HepG2 (cell line): ENCODE data around the gene GALNT10. TPM values are rescaled to one million over a fixed set of nuclear protein-coding genes. Genes with fewer than 3 reads are reported as not detected.
A peak's percentile ranks its signal among the peaks of the same experiment; 100 is the strongest.

ENCODE experiments used
- ATAC-seq: fragments of 200-7000 bp; cut with Tn5 transposase; 3 replicates; pipeline ENCODE4 v1.9.1; 2020; ENCODE audit warnings: mild to moderate bottlenecking, moderate library complexity
- BruUV-seq: library from RNA; stranded (reverse); fragments of 400-500 nt; replicated peaks from 2 replicates; lab custom pipeline; 2021; lab: Mats Ljungman, UMichigan
- CTCF ChIA-PET: fragments of 300-600 bp; formaldehyde crosslinking; extraction: SDS; loops from one replicate; lab custom pipeline; 2021; ENCODE audit warnings: low total read pairs, inconsistent platforms, low intra/inter-chr PET ratio; lab: Yijun Ruan, JAX
- POLR2A ChIA-PET: fragments of 350-600 bp; sonication (Branson Sonifier 250); formaldehyde crosslinking; loops from one replicate; lab custom pipeline; 2020; ENCODE audit warnings: antibody characterized with exemption, inconsistent platforms; lab: Yijun Ruan, JAX
- DNase-seq: peaks from one replicate; pipeline ENCODE4 v3.0.0-alpha.2; 2015; ENCODE audit warnings: low spot score
- FAIRE-seq: peaks from 3 replicates; lab custom pipeline; 2011; peaks lifted over from hg19 to GRCh38; lab: Jason Lieb, UNC
- H2AFZ ChIP-seq: one replicate; pipeline ENCODE4 v1.6.1; 2011; ENCODE audit warnings: low read length, inconsistent platforms
- H3K27ac ChIP-seq: fragments of 300-600 bp; 3 replicates; pipeline ENCODE4 v1.8.0; 2011; ENCODE audit warnings: mixed run types, mild to moderate bottlenecking, mixed read lengths, low read length, inconsistent platforms; ENCODE audit not compliant: insufficient read depth; ENCODE audit errors: extremely low read length
- H3K27me3 ChIP-seq, 2 experiments: fragments of 200-600 bp in 1 of 2; 2 replicates in 1 of 2; 3 replicates in 1 of 2; pipeline versions ENCODE4 v1.6.0 to v1.8.0; 2011; ENCODE audit warnings: low read length in 2 of 2, mild to moderate bottlenecking in 2 of 2, moderate library complexity in 2 of 2, inconsistent platforms in 1 of 2; ENCODE audit not compliant: insufficient read depth in 2 of 2, control insufficient read depth in 1 of 2
- H3K36me3 ChIP-seq, 2 experiments: fragments of 200-600 bp in 1 of 2; replicated peaks in 1 of 2; 2 replicates in 1 of 2; 3 replicates in 1 of 2; pipeline versions ENCODE4 v1.5.1 to v1.8.0; 2011; ENCODE audit warnings: low read length in 2 of 2, inconsistent platforms in 1 of 2; ENCODE audit not compliant: insufficient read depth in 2 of 2, control insufficient read depth in 1 of 2
- H3K4me1 ChIP-seq: 2 replicates; pipeline ENCODE4 v1.5.1; 2012; ENCODE audit warnings: low read length, inconsistent platforms; ENCODE audit not compliant: insufficient read depth
- H3K4me2 ChIP-seq: 2 replicates; pipeline ENCODE4 v1.6.0; 2011; ENCODE audit warnings: low read depth, low read length, inconsistent platforms
- H3K4me3 ChIP-seq, 3 experiments: fragments of 200-600 bp in 1 of 3; sonication (generic), shearing (Covaris generic) in 1 of 3; replicated peaks in 1 of 3; 2 replicates each; pipeline ENCODE4 v1.5.1; 2011 to 2016; ENCODE audit warnings: low read length in 3 of 3, inconsistent platforms in 2 of 3, low read depth in 2 of 3, mild to moderate bottlenecking in 2 of 3, control low read depth in 1 of 3, mixed read lengths in 1 of 3; ENCODE audit not compliant: insufficient read depth in 1 of 3
- H3K79me2 ChIP-seq: one replicate; pipeline ENCODE4 v1.6.1; 2011; ENCODE audit warnings: low read length, inconsistent platforms; ENCODE audit not compliant: insufficient read depth
- H3K9ac ChIP-seq: 2 replicates; pipeline ENCODE4 v1.6.0; 2011; ENCODE audit warnings: mild to moderate bottlenecking, low read depth, low read length, inconsistent platforms; ENCODE audit not compliant: insufficient read depth
- H3K9me3 ChIP-seq: 2 replicates; pipeline ENCODE4 v1.5.1; 2012; ENCODE audit warnings: mild to moderate bottlenecking, low read length
- H4K20me1 ChIP-seq: 2 replicates; pipeline ENCODE4 v1.6.0; 2011; ENCODE audit warnings: inconsistent platforms, mild to moderate bottlenecking, low read length, moderate library complexity; ENCODE audit not compliant: insufficient read depth
- GATA4 ChIP-seq: sonication (generic); IDR thresholded peaks from 2 replicates; pipeline ENCODE4 v1.6.1; 2016; ENCODE audit warnings: antibody characterized with exemption, low read depth, borderline replicate concordance
- LBX2 ChIP-seq: sonication (generic); formaldehyde crosslinking; IDR thresholded peaks from 2 replicates; pipeline ENCODE4 v1.5.0; 2020; ENCODE audit warnings: missing genetic modification reagents, mild to moderate bottlenecking, borderline replicate concordance
- LCORL ChIP-seq, 2 experiments: fragments of 450-650 bp in 1 of 2; sonication (generic) in 1 of 2; formaldehyde crosslinking in 1 of 2; IDR thresholded peaks; 2 replicates each; pipeline versions ENCODE4 v1.5.0 to v1.6.1; 2017 to 2020; ENCODE audit warnings: antibody characterized with exemption in 1 of 2, missing genetic modification reagents in 1 of 2
- SIN3B ChIP-seq: fragments of 150-350 bp; IDR thresholded peaks from 2 replicates; pipeline ENCODE4 v1.6.1; 2014; ENCODE audit warnings: low read length
- ZNF7 ChIP-seq: IDR thresholded peaks from 2 replicates; pipeline ENCODE4 v1.6.1; 2016; ENCODE audit warnings: missing biosample characterization, missing genetic modification reagents
- WGBS: methylation state at CpG from one replicate; pipeline ENCODE4 v1.1.6; 2017; ENCODE audit warnings: low lambda C conversion rate; 5-methylcytosine and 5-hydroxymethylcytosine counted together
- in situ Hi-C: cut with HindIII; loops from 2 replicates; pipeline ENCODE4 v1.10.0; 2017; ENCODE audit warnings: low pct_unique_long_range_greater_than_20kb; ENCODE audit not compliant: extremely low pct_ligation_motif_present
- intact Hi-C: fragments of 100-400 bp; cut with micrococcal nuclease; formaldehyde crosslinking; loops from one replicate; pipeline ENCODE4 v1.10.0; 2022; ENCODE audit not compliant: unreplicated experiment
- polyA plus RNA-seq, 8 experiments: library from polyadenylated mRNA; depleted of rRNA in 3 of 8; stranded (reverse) in 7 of 8; unstranded in 1 of 8; fragments of >200 nt; fragmentation: Illumina TruSeq in 4 of 8; extraction: Trizol in 4 of 8; gene quantifications; 2 replicates each; pipeline versions ENCODE4 v1.2.1 to v1.2.3, GENCODE V29; 2011 to 2016; ENCODE audit warnings: low read depth in 4 of 8, missing spikeins in 1 of 8, mixed read lengths in 1 of 8; ENCODE audit not compliant: insufficient read depth in 1 of 8
- total RNA-seq, 5 experiments: library from RNA; depleted of rRNA; stranded (reverse); fragments of >200 nt; fragmentation: Illumina TruSeq; extraction: Trizol; gene quantifications; 2 replicates each; pipeline ENCODE4 v1.2.3, GENCODE V29; 2016; ENCODE audit warnings: low read depth in 1 of 5

GALNT10 gene
- total and polyA plus RNA-seq, 2 of the 13 experiments (the other 11 are each of a cell fraction or from before 2014, with no cell fraction given), result 8.1 to 11.2 TPM

- Histone ChIP-seq H3K27me3 (no peaks in the 10 kb centered on the region), H3K9me3 (no peaks in the 10 kb centered on the region), H4K20me1 (no peaks in the 10 kb centered on the region), H3K79me2 (no peaks in the 10 kb centered on the region), H2AFZ (no peak overlapping the region), H3K36me3 (no peaks in the 10 kb centered on the region), H3K4me3 (no peak overlapping the region), H3K4me2 (no peak overlapping the region), H3K27ac (no peak overlapping the region), H3K4me1 (no peaks in the 10 kb centered on the region), H3K9ac (no peak overlapping the region)
- TF ChIP-seq GATA4, result no peak
- TF ChIP-seq ZNF7, result peak; percentile 93
- no peak for TF ChIP-seq SIN3B
- DNase-seq (no peak), FAIRE-seq (no peak), ATAC-seq (no peak)
- ChIA-PET CTCF (no interaction called here), POLR2A (no interaction called here)
- BruUV-seq, result no TSS peak
- in situ Hi-C loops, result no loop called here
- WGBS, result 83% methylated on average over 2 of the region's 2 CpGs
- intact Hi-C loops, result no loop called here
Measured at GRCh38 chr5:154222414-154222813, 31.9 kb downstream of the GALNT10 start.

- no peaks in the 10 kb centered on the region for H3K4me1 ChIP-seq
- no peak for TF ChIP-seq LBX2 (CRISPR knock-in tag)
- TF ChIP-seq LCORL (IDR thresholded peaks at IDR 0.05), result peak; percentile 89
- TF ChIP-seq LCORL (CRISPR knock-in tag; IDR thresholded peaks at IDR 0.05), result no peak
- H3K9me3 ChIP-seq, result no peaks in the 10 kb centered on the region
- WGBS, result 91% methylated on average over 3 of the region's 3 CpGs
- ATAC-seq (no peak), FAIRE-seq (no peak), DNase-seq (no peak)
- in situ Hi-C loops, result no loop called here
- H4K20me1 ChIP-seq, result no peaks in the 10 kb centered on the region
- POLR2A ChIA-PET, result no interaction called here
- no TSS peak for BruUV-seq
- H3K36me3 ChIP-seq, result no peaks in the 10 kb centered on the region
- no peak overlapping the region for H3K9ac ChIP-seq
- H3K79me2 ChIP-seq, result no peaks in the 10 kb centered on the region
- no peak overlapping the region for H3K27ac ChIP-seq
- CTCF ChIA-PET, result no interaction called here
- H3K4me3 ChIP-seq, result no peak overlapping the region
- no peak overlapping the region for H3K4me2 ChIP-seq
- H2AFZ ChIP-seq, result no peak overlapping the region
- no peaks in the 10 kb centered on the region for H3K27me3 ChIP-seq
- intact Hi-C loops, result no loop called here
Measured at GRCh38 chr5:154223320-154223719, 32.8 kb downstream of the GALNT10 start.
